22Rv1 (cell line): Measurements from ENCODE around the gene IL36G.

Source experiments
- CTCF ChIP-seq: fragments of 450-650 bp; IDR thresholded peaks from 2 replicates; pipeline ENCODE4 v1.5.1; 2017; ENCODE audit warnings: mild to moderate bottlenecking
- ZFX ChIP-seq: fragments of 450-650 bp; IDR thresholded peaks from 2 replicates; pipeline ENCODE4 v1.6.1; 2017; ENCODE audit warnings: antibody characterized with exemption, borderline replicate concordance

GRCh38 chr2:112954364-112954763 is 23.4 kb upstream of the IL36G start:
- TF ChIP-seq ZFX (no peak), CTCF (no peak)
